D721Med (cell line): ENCODE data around the gene SMAD9.

ENCODE experiments used
- DNase-seq: peaks from one replicate; pipeline ENCODE4 v3.0.0; 2011; ENCODE audit warnings: low spot score; ENCODE audit not compliant: insufficient read length
- FAIRE-seq: peaks from 2 replicates; lab custom pipeline; 2011; peaks lifted over from hg19 to GRCh38; lab: Jason Lieb, UNC
- TF ChIP-seq, protein P1 (sequence below): IDR thresholded peaks from 2 replicates; pipeline ENCODE4 v1.5.1; 2012; ENCODE audit warnings: mild to moderate bottlenecking, control low read depth; ENCODE audit not compliant: insufficient read depth; ENCODE audit errors: missing control alignments

Gene SMAD9

DNA sequence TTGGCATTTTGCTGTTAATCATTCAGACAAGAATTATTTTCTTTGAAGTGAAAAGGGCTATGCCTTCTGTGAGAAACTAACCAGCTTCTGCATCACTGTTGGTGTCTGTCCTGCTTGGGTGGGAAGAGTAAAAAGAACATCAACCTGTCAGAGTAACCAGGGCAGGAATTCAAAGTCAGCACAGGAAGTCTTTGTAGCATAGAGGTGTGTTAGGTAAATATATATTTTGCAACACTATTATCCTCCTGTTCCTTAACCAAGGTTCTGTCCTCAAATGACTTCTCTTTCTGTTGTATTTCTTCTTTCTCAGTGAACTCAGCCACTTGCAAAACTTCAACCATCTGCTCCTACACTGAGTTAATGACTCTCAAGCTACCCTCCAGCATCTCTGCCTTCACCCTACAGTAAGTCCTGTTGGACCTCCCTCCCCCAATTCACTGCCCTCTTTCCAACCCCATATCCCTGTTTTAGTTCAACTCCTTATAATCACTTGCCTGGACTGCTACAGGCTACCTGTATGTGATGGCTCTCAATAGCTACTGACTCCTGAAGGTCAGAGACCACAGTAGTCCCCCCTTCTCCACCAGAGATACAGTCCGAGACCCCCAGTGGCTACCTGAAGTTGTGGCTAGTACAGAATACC, 49.9 kb downstream of the SMAD9 start:
- FAIRE-seq (peak; percentile 53), DNase-seq (no peak)
- TF ChIP-seq, protein P1, sequence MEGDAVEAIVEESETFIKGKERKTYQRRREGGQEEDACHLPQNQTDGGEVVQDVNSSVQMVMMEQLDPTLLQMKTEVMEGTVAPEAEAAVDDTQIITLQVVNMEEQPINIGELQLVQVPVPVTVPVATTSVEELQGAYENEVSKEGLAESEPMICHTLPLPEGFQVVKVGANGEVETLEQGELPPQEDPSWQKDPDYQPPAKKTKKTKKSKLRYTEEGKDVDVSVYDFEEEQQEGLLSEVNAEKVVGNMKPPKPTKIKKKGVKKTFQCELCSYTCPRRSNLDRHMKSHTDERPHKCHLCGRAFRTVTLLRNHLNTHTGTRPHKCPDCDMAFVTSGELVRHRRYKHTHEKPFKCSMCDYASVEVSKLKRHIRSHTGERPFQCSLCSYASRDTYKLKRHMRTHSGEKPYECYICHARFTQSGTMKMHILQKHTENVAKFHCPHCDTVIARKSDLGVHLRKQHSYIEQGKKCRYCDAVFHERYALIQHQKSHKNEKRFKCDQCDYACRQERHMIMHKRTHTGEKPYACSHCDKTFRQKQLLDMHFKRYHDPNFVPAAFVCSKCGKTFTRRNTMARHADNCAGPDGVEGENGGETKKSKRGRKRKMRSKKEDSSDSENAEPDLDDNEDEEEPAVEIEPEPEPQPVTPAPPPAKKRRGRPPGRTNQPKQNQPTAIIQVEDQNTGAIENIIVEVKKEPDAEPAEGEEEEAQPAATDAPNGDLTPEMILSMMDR: no peak

DNA sequence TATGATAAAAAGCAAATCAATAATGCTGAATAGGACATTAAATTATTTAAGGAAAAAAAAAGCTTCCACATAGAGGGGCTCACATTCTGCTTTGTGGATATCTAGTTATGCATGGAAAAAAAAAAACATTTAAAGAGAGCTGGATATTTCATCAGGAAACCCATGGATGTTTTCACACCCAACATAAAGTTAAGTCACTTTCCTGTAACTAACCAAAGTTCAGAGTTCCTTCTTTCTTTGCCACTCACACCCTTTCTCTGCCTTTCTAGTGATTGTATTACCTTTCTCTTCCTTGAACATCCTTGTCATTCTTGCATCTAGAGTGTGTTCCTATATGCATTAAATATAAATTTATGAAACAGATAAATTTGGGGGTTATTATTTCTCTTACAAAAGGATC, 53.8 kb downstream of the SMAD9 start:
- TF ChIP-seq, protein P1: no peak
- DNase-seq (no peak), FAIRE-seq (no peak)

DNA sequence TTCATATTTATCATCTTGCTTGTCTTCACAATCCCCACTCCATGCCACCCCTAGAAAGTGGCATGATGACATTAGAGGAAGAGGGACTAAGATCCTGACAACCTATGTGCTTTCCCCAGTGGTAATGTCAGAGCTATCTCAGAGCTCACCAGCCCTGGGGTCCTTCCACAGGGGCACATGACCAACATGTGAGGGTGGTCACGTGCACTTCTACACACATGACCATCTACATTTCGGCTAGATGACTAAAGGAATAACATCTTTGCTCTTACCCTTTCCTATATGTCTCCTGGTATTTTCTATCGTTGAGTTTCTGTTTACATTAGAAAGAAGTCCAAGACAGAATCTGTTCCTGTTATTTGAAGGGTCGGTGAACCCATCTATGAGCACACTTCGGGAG, 54.8 kb downstream of the SMAD9 start:
- DNase-seq (no peak), FAIRE-seq (no peak)
- TF ChIP-seq, protein P1: no peak

DNA sequence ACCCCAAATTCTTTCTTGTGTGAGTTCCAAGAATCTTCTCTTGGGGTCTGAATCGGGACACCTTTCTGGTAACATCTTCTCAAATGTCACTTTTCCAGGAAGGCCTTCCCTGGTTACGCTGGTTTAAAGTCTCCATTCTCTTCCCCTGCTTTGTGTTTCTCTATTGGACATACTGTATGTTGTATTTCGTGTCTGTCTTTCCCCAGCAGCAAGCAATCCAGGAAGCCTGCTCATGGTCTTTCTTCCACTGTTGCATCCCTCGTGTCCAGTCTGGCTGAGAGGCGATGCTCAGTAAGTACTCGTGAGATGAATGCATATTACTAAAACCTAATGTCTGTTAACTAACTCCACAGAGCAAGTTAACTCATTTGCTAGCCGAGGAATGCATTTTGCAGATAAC, 57.3 kb downstream of the SMAD9 start:
- TF ChIP-seq, protein P1: no peak
- FAIRE-seq (no peak), DNase-seq (no peak)

DNA sequence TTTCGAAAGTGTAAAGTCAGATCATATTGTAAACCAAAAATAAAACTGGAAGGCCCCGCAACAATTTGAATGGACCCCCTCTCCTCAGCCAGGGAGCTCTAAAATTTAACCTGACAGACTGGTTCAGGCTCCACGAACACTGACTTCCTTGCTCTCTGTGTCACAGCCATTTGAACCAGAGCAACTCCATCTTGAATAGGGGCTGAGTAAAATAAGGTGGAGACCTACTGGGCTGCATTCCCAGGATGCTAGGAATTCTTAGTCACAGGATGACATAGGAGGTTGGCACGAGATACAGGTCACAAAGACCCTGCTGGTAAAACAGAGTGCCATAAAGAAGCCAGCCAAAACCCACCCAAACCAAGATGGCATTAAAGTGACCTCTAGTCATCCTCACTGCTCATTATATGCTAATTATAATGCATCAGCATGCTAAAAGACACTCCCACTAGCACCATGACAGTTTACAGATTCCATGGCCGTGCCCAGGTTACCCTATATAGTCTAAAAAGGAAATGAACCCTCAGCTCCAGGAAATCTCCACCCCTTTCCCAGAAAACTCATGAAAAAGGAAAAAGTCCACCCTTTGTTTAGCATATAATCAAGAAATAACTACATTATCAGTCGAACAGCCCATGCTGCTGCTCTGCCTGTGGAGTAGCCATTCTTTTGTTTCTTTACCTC, 57.9 kb downstream of the SMAD9 start:
- TF ChIP-seq, protein P1: no peak
- no peak for DNase-seq
- FAIRE-seq: no peak

DNA sequence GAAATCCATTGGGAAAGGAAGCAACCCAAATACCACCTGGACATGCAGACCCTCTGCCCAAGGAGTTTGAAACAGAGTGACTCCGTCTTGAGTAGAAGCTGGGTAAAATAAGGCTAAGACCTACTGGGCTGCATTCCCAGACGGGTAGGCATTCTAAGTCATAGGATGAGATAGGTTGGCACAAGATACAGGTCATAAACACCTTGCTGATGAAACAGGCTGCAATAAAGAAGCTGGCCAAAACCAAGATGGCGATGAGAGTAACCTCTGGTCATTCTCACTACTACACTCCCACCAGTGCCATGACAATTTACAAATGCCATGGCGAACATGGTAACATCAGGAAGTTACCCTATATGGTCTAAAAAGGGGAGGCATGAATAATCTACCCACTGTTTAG, 60.8 kb downstream of the SMAD9 start:
- FAIRE-seq (no peak), DNase-seq (no peak)
- TF ChIP-seq, protein P1: no peak

DNA sequence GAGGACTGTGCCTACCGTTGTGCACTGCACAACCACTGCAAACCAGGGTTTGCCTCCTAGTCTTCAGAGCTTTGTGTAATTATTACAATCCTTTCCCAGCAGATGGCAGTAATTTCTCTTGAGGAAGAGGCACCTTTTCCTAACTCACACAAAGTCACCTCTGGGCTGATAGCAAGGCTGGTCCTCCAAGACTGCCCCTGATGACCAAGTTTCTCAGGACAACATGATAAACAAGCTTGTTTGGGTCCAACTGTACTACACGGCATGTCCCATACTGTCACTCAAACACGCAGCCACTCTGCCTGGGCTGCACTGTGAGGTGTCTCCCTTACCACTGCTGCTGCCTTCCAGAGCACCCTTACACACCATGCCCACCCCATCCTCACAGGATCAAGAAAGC, 61.7 kb downstream of the SMAD9 start:
- DNase-seq (no peak), FAIRE-seq (no peak)
- TF ChIP-seq, protein P1: peak; percentile 61
